Aorta (tissue), 5 donors: ENCODE measurements around the gene FAM83C. TPM values are rescaled to one million over a fixed set of nuclear protein-coding genes. Genes with fewer than 3 reads are reported as not detected.
"Not testable (repeated sequence)": the region's sequence is repeated elsewhere in the genome, so short reads cannot be mapped to it uniquely, and the experiment has no call there.

Experiments
- ATAC-seq: fragments of 200-7000 bp; cut with Tn5 transposase; one replicate; pipeline ENCODE4 v1.9.1; 2022; ENCODE audit warnings: moderate library complexity; ENCODE audit not compliant: low FRiP score
- DNase-seq, 2 donors: peaks; one replicate each; pipeline ENCODE4 v3.0.0-alpha.2; 2020
- H3K27ac ChIP-seq, 2 donors: one replicate each; pipeline ENCODE4 v1.5.1; 2013; ENCODE audit warnings: low read length in 2 of 2, mild to moderate bottlenecking in 2 of 2, moderate library complexity in 2 of 2, control low read depth in 1 of 2, inconsistent platforms in 1 of 2, low read depth in 1 of 2
- H3K27me3 ChIP-seq, 2 donors: one replicate each; pipeline ENCODE4 v1.6.1; 2013; ENCODE audit warnings: control low read depth in 1 of 2, low read length in 1 of 2, mild to moderate bottlenecking in 1 of 2, moderate library complexity in 1 of 2; ENCODE audit not compliant: insufficient read depth in 2 of 2, control insufficient read depth in 1 of 2
- H3K36me3 ChIP-seq, 2 donors: one replicate each; pipeline ENCODE4 v1.6.1; 2013; ENCODE audit warnings: control low read depth in 1 of 2, low read length in 1 of 2, mild to moderate bottlenecking in 1 of 2; ENCODE audit not compliant: insufficient read depth in 2 of 2, control insufficient read depth in 1 of 2
- H3K4me1 ChIP-seq, 2 donors: one replicate each; pipeline ENCODE4 v1.6.1; 2013; ENCODE audit warnings: low read length in 2 of 2, control low read depth in 1 of 2, mild to moderate bottlenecking in 1 of 2, moderate library complexity in 1 of 2; ENCODE audit not compliant: insufficient read depth in 2 of 2, control insufficient read depth in 1 of 2
- H3K4me3 ChIP-seq, 2 donors: one replicate each; pipeline ENCODE4 v1.5.1; 2013; ENCODE audit warnings: low read length in 2 of 2, control low read depth in 1 of 2, mild to moderate bottlenecking in 1 of 2
- H3K9me3 ChIP-seq: one replicate; pipeline ENCODE4 v1.6.1; 2013; ENCODE audit warnings: mild to moderate bottlenecking, low read length; ENCODE audit not compliant: control insufficient read depth
- WGBS, 2 donors: extraction: QIAGEN DNeasy Blood & Tissue Kit; methylation state at CpG; one replicate each; pipeline ENCODE4 v1.1.7; 2013; 5-methylcytosine and 5-hydroxymethylcytosine counted together
- intact Hi-C, 2 donors: fragments of 100-400 bp; cut with DNase I; formaldehyde crosslinking; loops; one replicate each; pipeline versions ENCODE4 v1.14.2 to v1.15.0; 2022
- polyA plus RNA-seq, 2 donors: library from polyadenylated mRNA; stranded (reverse); fragments of 200-250 nt; gene quantifications; one replicate each; pipeline ENCODE4 v1.2.3, GENCODE V29; 2013
- total RNA-seq, 2 donors: library from RNA; stranded (reverse); fragmentation: NEBNext Ultra II Directional; extraction: Animal tissue kit (Norgen Biotek cat#: 25700); gene quantifications; one replicate each; pipeline ENCODE4 v1.2.1, GENCODE V29; 2021
- donor health status: healthy with polysubstance abuse.
- donor health status: Bipolar disorder and iron deficiency.
- donor health status: DM: no; HTN: no; CAD: no.
- donor health status: DM: no; HTN: no; CAD: no.
- donor health status: DM: yes; HTN: yes; CAD: no.

The FAM83C gene
- total and polyA plus RNA-seq, 4 donors = not detected

GRCh38 chr20:35267092-35267491, 25.1 kb downstream of the FAM83C start:
- H3K9me3 ChIP-seq = no peaks in the 10 kb centered on the region
- peaks cover 0 to 5% of the 10 kb centered on the region in 2 donors for H3K36me3 ChIP-seq
- 87 to 90% methylated on average over 16 of the region's 16 CpGs for WGBS, 2 donors
- no peaks in the 10 kb centered on the region for H3K4me1 ChIP-seq
- no peak overlapping the region for H3K4me3 ChIP-seq
- H3K27me3 ChIP-seq = no peaks in the 10 kb centered on the region
- intact Hi-C loops = loop anchor here in 1 of 2 donors (10.0 kb wide), 1 partner anchor 62 kb away; no protein-coding TSS in a partner anchor
- DNase-seq (no peak), ATAC-seq (no peak)
- no peak overlapping the region for H3K27ac ChIP-seq

DNA sequence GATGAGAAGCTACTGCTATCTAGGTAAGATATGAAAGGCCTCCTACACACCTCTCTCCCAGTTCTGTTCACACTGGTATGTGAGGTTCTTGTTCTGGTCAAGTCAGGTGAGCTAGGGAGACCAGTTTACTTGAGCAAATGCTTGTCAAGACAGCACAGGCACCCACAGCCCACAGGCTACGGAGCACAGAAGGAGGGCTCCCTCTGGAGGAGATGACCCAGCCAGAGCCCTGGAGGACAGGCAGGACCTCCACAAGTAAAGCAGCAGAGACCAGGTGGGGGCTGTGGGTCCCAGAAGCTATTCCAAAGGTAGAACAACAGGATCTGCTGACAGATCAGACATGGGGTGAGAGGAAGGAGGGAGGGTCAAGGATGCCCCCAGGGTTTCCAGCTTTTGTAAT, 27.5 kb downstream of the FAM83C start:
- ATAC-seq = no peak
- Histone ChIP-seq H3K9me3 (no peaks in the 10 kb centered on the region), H3K36me3 (peaks cover 0 to 5% of the 10 kb centered on the region in 2 donors), H3K4me1 (no peaks in the 10 kb centered on the region), H3K27me3 (no peaks in the 10 kb centered on the region), H3K27ac (no peak overlapping the region), H3K4me3 (no peak overlapping the region)
- WGBS, 2 donors = 25 to 41% methylated on average over 1 of the region's 1 CpG
- no peak for DNase-seq
- intact Hi-C loops = loop anchor here in 1 of 2 donors (10.0 kb wide), 1 partner anchor 60 kb away; no protein-coding TSS in a partner anchor

DNA sequence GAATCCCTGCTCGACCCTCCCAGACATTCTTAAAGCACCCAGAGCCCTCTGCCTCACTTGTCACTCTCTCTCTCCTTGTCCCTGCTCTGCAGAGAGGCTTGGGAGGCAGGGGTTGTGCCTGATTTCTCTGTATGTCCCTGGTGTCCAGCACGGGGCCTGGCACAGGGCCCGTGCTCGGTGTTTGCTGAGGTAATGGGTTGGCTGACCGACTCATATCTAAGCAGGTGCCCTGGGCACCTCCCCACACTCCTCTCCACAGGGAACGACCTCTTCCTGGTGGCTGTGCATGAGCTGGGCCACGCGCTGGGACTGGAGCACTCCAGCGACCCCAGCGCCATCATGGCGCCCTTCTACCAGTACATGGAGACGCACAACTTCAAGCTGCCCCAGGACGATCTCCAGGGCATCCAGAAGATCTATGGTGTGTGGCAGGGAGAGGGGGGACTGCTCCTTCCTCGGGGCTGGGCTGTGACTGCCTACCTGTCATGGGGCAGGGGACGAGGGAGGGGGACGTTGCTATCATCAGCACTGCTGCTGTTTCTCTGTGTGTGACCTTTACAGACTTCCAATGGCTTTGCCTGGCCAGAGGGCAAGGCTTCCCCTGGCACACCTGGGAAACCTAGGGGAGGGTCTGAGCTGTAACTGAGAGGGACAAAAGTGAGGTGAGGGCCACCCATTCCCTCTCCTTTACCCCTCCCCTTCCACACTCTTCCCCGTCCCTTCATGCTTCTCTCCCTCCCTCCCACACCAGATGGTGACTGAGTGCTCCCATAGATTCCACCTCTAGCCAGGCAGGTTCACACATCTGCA, 28.5 kb downstream of the FAM83C start:
- Histone ChIP-seq H3K27me3 (no peaks in the 10 kb centered on the region), H3K36me3 (peaks cover 0 to 5% of the 10 kb centered on the region in 2 donors), H3K27ac (peak overlapping the region; percentile 18 to 64), H3K4me1 (peaks cover 0 to 2% of the 10 kb centered on the region in 2 donors), H3K4me3 (no peak overlapping the region), H3K9me3 (no peaks in the 10 kb centered on the region)
- intact Hi-C loops = loop anchor here in 1 of 2 donors (10.0 kb wide), 1 partner anchor 59 kb away; no protein-coding TSS in a partner anchor
- DNase-seq (no peak), ATAC-seq (no peak)
- 55 to 61% methylated on average over 16 to 17 of the region's 17 CpGs for WGBS, 2 donors

DNA sequence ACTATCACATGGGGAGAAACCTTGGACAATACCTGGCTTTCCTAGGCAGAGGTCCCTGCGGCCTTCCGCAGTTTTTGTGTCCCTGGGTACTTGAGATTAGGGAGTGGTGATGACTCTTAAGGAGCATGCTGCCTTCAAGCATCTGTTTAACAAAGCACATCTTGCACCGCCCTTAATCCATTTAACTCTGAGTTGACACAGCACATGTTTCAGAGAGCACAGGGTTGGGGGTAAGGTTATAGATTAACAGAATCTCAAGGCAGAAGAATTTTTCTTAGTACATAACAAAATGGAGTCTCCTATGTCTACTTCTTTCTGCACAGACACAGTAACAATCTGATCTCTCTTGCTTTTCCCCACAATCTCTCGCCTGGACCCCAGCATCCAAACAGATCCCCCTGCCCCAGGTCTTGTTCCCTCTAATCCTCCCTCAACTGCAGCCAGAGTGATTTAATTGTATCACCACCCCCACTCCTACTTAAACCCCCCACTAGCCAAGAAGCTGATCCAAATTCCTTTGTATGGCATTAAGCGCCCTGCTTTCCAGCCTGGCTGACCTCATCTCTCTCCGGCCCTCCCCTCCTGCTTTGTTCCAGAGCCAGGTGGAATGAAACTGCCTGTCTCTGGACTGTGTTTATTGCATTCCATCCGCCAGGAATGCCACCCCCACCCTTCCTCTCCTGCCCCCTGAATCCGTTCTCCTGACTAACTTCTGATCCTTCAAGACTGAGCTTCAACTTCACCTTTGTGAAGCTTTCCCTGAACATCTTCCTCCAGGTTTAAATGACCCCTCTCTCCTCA, 29.3 kb downstream of the FAM83C start:
- not testable (repeated sequence) for DNase-seq, H3K9me3 ChIP-seq, H3K27me3 ChIP-seq, H3K4me3 ChIP-seq, H3K36me3 ChIP-seq, H3K4me1 ChIP-seq
- H3K27ac ChIP-seq = peak overlapping the region; percentile 18 to 64
- 8 to 11% methylated on average over 5 of the region's 8 CpGs for WGBS, 2 donors
- peak; percentile 44 for ATAC-seq
- intact Hi-C loops = loop anchor here in 1 of 2 donors (10.0 kb wide), 1 partner anchor 58 kb away; no protein-coding TSS in a partner anchor

GRCh38 chr20:35262321-35262720, 29.9 kb downstream of the FAM83C start:
- WGBS, 2 donors = 72 to 77% methylated on average over 7 of the region's 10 CpGs
- not testable (repeated sequence) for H3K4me3 ChIP-seq, H3K27ac ChIP-seq, H3K36me3 ChIP-seq, DNase-seq, H3K27me3 ChIP-seq, ATAC-seq, H3K4me1 ChIP-seq, H3K9me3 ChIP-seq
- intact Hi-C loops = loop anchor here in 1 of 2 donors (10.0 kb wide), 1 partner anchor 58 kb away; no protein-coding TSS in a partner anchor

GRCh38 chr20:35260426-35260825, 31.8 kb downstream of the FAM83C start:
- no peaks in the 10 kb centered on the region for H3K27me3 ChIP-seq
- intact Hi-C loops = loop anchor here in 1 of 2 donors (10.0 kb wide), 1 partner anchor 56 kb away; no protein-coding TSS in a partner anchor
- 16 to 27% methylated on average over 6 of the region's 6 CpGs for WGBS, 2 donors
- no peaks in the 10 kb centered on the region for H3K36me3 ChIP-seq
- peak overlapping the region in 1 of 2 donors; percentile 71 for H3K27ac ChIP-seq
- H3K4me1 ChIP-seq = peaks cover 2% of the 10 kb centered on the region in 2 donors
- ATAC-seq (peak; percentile 28), DNase-seq (no peak)
- no peaks in the 10 kb centered on the region for H3K9me3 ChIP-seq
- no peak overlapping the region for H3K4me3 ChIP-seq

- Histone ChIP-seq H3K4me3 (no peak overlapping the region), H3K9me3 (no peaks in the 10 kb centered on the region), H3K36me3 (no peaks in the 10 kb centered on the region), H3K27me3 (no peaks in the 10 kb centered on the region), H3K27ac (no peak overlapping the region), H3K4me1 (peaks cover 2% of the 10 kb centered on the region in 2 donors)
- no peak for ATAC-seq
- 31 to 34% methylated on average over 8 of the region's 8 CpGs for WGBS, 2 donors
- intact Hi-C loops = no loop called here
- no peak for DNase-seq
Observed at GRCh38 chr20:35257175-35257909, 34.9 kb downstream of the FAM83C start.

GRCh38 chr20:35254448-35254999, 37.7 kb downstream of the FAM83C start:
- ATAC-seq = peak; percentile 84
- DNase-seq = no peak

More at GRCh38 chr20:35254448-35254999, 37.7 kb downstream of the FAM83C start:
- H3K4me1 ChIP-seq = peaks cover under 1 to 2% of the 10 kb centered on the region in 2 donors
- WGBS, 2 donors = 93 to 94% methylated on average over 12 of the region's 12 CpGs
- no peaks in the 10 kb centered on the region for H3K9me3 ChIP-seq
- H3K36me3 ChIP-seq = no peaks in the 10 kb centered on the region
- no peak overlapping the region for H3K4me3 ChIP-seq
- intact Hi-C loops = no loop called here
- H3K27ac ChIP-seq = no peak overlapping the region
- H3K27me3 ChIP-seq = no peaks in the 10 kb centered on the region
